Esophagus muscularis mucosa (tissue), 4 donors: ENCODE measurements around the gene C16orf74.

ENCODE experiments used
- EP300 ChIP-seq: sonication (generic); formaldehyde crosslinking; IDR thresholded peaks from one replicate; pipeline ENCODE4 v1.6.1; 2017; ENCODE audit warnings: antibody characterized with exemption
- POLR2A ChIP-seq: fragments of 450-650 bp; IDR thresholded peaks from one replicate; pipeline ENCODE4 v1.6.1; 2017; ENCODE audit warnings: antibody characterized with exemption, moderate library complexity, mild to moderate bottlenecking, low read depth
- TF ChIP-seq, protein P1 (sequence below), 3 experiments: fragments of 200-600 bp in 2 of 3; fragments of 450-650 bp in 1 of 3; sonication (generic) in 2 of 3; IDR thresholded peaks; one replicate each; pipeline ENCODE4 v1.5.1; 2017 to 2019; ENCODE audit warnings: antibody characterized with exemption in 3 of 3, mild to moderate bottlenecking in 2 of 3, moderate library complexity in 1 of 3

GRCh38 chr16:85768199-85768598 lies 17.3 kb upstream of the C16orf74 start:
- TF ChIP-seq, protein P1, sequence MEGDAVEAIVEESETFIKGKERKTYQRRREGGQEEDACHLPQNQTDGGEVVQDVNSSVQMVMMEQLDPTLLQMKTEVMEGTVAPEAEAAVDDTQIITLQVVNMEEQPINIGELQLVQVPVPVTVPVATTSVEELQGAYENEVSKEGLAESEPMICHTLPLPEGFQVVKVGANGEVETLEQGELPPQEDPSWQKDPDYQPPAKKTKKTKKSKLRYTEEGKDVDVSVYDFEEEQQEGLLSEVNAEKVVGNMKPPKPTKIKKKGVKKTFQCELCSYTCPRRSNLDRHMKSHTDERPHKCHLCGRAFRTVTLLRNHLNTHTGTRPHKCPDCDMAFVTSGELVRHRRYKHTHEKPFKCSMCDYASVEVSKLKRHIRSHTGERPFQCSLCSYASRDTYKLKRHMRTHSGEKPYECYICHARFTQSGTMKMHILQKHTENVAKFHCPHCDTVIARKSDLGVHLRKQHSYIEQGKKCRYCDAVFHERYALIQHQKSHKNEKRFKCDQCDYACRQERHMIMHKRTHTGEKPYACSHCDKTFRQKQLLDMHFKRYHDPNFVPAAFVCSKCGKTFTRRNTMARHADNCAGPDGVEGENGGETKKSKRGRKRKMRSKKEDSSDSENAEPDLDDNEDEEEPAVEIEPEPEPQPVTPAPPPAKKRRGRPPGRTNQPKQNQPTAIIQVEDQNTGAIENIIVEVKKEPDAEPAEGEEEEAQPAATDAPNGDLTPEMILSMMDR (IDR thresholded peaks at IDR 0.05): no peak
- no peak for TF ChIP-seq POLR2A
- no peak for TF ChIP-seq EP300
